HG03139 (cell line): ENCODE results near the gene DNAJB4.
"Not testable (repeated sequence)": the region's sequence is repeated elsewhere in the genome, so short reads cannot be mapped to it uniquely, and the experiment has no call there.

Experiments used
- ATAC-seq: cut with Tn5 transposase; IDR thresholded peaks from one replicate; pipeline ENCODE4 v1.9.1; 2021; ENCODE audit not compliant: unreplicated experiment

The DNAJB4 gene

DNA sequence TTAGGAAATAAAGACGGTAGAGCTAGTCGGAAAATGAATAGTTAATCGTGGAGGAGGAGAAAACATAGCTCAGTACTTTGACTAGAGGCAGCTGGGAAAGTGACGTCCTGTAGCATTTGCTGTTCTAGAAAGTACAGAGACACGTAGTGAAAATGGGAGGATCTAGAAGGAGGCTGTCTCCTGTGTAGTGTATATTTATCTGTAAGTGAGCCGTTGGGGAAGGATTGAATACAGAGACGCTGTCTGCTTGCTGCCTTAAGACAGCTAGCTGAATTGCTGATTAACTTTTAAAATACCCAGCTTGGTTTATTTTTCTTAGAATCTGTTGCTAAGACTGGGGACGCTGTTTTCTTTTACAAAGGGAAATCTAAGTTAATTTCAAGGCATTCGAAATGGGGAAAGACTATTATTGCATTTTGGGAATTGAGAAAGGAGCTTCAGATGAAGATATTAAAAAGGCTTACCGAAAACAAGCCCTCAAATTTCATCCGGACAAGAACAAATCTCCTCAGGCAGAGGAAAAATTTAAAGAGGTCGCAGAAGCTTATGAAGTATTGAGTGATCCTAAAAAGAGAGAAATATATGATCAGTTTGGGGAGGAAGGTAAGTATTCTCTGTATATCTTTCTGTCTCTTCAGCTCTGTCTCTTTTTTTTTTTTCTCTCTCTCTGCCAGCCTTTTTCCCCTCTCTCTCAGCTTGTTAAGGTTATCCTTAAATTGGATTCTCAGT is at the start of gene DNAJB4:
Gene DNAJB4, plus strand, starts transcription at position 221 of the 729 bp plus-strand sequence. Its CDS starts 172 bp downstream, at position 393.
- peak; percentile 98 for ATAC-seq

DNA sequence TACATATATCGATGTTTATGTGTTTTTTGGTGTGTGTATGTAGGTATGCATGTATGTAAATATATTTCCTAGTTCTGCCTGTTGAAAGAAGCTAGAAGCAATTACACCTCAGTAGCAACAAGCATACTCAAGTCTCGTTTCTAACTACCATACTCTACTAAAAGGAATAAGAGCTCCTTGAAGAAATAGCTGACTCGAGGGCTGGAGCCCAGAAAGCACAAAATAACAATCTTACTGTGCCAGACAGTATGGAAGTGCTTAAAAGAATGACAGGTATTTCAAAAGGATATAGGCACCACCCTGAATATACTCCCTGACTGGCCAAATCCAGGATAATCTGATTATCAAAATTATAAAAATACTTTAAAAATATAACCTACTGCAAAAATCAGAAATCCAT is 49.0 kb upstream of the DNAJB4 start:
- no peak for ATAC-seq

DNA sequence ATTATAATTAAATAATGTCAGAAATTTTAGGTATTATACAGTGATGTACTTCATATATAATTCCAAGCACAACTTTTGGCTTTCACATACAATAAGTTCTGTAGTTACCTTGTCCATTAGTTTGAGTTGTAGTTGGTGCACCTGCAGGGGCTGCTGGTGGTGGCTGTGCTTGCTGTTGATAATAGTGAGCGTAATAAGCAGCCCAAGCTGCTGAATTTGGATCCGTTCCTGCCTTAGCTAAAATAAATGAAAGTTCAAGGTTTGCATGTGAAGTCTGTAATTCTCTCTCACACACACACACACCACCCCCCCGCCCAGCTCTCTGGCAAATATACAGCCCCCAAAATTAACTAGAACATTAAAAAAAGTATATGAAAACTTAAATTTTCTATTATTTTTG is 48.3 kb upstream of the DNAJB4 start:
- no peak for ATAC-seq

DNA sequence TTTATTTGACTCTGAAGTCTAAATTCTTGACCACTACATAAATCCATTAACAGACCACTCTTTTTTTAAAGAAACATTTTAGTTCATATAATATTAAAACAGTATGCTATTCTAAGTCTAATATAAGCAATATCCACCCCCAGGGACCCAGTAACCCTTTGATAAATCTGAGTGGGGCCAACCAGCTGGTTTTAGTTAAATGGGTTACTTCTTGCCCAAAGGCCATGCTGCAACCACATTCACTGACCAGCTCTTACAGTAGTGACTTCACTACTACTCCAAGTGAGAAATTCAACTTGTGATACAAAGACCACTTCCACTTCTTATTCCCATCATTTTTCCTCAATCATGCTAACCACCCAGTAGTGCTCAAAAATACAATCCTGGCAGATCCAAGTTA is 46.3 kb upstream of the DNAJB4 start:
- ATAC-seq: no peak

DNA sequence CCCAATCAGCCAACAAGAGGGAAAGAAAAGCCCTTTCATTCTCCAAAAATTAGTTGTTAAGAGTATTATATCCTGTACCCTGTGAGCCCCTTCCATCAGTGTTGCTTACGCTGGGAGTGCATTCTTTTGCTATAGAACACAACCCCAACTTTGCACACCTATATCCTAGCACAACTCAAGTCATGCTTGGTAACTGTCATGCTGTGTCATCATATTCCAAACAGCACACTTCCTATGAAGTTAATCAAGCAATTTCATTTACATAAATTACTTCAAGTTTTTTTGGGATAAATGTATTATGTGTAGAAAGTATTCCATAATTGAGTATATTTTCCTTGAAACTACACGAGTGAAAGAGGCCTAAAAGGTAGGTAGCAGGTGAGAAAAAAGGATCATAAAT is 45.9 kb upstream of the DNAJB4 start:
- ATAC-seq: no peak

DNA sequence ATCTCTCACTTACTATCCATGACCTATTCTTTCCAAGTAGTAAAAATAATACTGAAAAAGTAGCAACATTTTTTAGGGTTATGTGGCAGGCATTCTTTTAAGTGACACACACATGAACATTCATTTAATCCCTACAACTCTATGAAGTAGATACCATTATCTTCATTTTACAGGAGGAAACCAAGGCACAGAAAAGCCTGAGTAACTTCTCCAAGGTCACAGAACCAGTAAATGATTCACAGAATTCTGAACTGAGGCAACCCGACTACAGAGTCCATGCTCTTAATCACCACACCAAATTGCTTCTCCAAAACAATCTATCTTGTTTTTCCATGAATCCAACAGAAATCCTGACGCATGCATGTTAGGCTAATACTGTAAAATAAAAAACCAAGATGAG is 43.3 kb upstream of the DNAJB4 start:
- no peak for ATAC-seq

DNA sequence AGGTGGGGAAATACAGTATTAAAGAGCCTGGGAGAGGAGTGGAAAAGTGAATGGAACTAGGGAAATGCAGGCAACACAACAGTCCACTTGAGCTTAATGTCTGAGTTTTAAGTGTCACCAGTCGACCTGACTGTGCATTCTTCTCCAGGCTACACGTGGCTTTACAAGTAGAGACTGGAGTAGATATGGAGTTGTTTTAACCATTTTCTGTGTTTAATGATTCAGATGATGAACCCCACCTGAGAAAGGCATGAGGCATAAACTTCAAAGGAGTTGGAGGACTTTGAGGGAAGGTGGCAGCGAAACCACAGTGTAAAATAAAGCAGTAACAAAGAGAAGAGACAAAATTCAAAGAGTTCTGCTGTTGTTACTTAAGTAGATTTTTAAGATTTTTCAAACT is 38.4 kb upstream of the DNAJB4 start:
- no peak for ATAC-seq

DNA sequence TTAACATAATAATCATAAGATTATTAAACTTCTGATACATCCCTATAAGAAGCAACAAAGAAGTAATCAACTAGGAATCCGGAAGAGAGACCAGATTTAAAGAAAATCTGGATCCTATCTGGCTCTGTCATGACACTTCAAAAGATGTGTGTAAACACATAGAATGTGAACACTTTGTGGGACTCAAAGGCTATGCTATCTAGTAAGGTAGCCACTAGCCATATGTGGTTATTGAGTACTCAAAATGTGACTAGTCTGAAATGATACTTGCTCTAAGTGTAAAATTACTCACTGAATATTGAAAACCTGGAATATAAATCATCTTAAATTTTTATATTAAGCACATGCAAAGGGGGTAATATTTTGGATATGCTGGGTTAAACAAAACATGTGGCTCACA is 34.5 kb upstream of the DNAJB4 start:
- ATAC-seq: no peak

DNA sequence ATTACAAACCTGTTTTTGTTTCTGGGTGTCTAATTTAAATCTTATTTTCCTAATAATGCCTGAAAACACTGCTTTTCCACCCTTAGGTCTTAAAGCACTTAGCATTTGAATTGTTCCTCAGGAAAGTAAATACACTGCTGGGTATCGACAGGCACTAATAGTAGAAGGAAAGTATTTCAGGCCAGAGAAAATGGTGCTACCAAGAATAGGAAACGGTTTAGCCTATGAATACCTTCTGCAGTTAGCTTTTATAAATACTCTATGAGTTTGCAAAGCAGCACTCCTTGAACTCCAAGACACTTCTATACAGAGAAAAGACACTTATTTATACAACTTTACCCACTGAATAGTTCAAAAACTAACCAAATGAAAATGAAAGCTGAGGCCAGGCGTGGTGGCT is 32.7 kb upstream of the DNAJB4 start:
- ATAC-seq: no peak

DNA sequence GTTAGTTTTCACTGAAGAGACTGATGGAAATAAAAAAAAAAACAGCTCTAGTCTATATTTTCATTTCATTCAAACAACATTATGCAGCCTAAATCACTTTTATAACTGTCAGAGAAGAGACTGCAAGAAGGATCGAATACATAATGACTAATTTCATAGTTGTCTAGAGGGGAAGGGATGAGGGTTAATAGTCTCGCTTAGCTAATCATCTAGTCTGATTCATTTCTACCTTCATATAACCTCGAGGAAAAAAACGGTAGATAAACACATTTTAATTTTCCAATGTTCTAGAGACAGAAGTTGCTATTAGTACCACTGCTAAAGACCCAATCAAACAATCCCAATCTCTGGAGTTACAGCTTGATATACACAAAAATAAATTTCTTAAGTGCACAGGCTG is 29.4 kb upstream of the DNAJB4 start:
- ATAC-seq: no peak

DNA sequence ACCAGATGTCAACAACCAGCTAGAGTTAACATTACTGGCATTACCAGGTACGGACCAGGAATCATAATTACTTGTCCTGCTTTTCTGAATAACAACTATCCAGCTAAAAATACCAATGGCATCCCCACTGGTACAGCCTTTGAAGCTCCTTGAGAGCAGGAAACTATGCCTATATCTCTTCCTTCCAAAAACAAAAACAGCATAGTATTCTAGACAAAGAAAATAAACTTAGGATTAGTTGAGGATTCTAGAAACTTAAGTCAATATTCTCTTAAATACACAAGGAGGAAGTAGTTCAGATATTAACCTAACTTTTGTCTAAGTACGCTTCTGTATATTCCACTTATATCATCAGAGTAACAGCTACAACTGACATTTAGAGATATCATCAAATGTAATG is 28.8 kb upstream of the DNAJB4 start:
- ATAC-seq: no peak

DNA sequence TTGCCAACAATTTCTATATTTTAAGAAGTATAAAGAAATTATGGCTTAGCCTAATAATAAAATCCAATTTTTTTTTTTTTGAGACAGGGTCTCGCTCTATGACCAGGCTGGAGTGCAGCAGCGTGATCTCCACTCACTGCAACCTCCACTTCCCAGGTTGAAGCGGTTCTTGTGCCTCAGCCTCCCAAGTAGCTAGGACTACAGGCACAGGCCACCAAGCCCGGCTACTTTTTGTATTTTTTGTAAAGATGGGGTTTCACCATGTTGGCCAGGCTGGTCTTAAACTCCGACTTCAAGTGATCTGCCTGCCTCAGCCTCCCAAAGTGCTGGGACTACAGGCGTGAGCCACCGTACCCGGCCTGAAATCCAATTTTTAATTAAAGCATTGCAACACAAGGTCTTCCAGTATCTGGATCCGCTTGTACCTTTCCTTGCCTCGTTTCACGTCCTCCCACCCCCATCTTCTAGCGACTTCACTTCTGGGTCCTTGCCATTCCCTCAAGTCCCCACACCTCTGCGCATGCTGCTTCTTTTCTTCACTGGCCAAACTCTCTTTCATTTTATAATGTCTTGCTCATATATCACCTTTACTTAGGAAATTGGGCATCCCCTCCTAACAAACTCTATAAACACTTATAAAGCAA is 28.2 kb upstream of the DNAJB4 start:
- ATAC-seq: no peak

DNA sequence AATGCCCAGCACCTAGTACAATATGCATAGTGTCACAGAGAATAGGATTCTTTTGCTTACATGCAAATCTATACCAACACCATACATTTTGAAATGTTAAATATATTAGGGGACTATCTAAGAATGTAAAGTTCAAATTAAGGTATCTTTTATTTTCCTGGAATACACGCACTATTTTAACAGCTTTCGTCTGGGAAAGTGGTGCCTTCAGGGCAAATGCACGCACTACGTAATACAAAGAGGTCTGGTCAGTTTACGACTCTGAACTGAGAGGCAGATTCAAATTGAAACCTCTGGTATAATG is 26.8 kb upstream of the DNAJB4 start:
- ATAC-seq: no peak

DNA sequence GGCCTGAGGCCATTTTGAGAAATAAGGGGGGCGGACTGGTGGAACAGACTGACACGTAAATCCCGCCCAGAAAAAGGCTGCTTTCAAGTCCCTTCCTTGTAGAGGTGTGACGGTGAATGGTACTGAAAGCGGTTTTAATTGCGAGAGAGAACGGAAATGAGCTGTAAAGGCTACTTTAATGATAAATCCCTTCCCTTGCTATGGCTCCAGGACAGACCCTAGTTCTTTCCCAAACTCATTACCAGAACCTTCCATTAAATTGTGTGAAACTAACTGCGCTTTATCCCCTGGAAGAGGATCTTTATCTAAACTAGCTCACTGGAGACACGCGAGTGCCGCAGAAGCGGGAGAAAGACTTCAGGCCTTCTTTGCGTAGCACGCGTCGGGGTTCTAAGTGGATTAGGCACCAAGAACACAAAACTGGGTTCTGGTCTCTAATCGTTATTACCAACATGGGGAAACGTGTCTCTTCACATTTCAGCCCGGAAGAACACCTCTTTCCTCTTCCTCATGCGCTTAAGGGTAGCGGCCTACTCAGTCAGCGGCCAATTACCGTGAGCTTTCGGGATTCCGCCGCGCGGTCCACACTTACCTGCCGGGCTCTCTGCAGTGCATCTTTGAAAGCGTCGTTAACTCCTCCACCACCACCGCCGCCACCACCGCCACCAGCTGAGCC is 26.3 kb upstream of the DNAJB4 start:
- peak; percentile 64 for ATAC-seq

DNA sequence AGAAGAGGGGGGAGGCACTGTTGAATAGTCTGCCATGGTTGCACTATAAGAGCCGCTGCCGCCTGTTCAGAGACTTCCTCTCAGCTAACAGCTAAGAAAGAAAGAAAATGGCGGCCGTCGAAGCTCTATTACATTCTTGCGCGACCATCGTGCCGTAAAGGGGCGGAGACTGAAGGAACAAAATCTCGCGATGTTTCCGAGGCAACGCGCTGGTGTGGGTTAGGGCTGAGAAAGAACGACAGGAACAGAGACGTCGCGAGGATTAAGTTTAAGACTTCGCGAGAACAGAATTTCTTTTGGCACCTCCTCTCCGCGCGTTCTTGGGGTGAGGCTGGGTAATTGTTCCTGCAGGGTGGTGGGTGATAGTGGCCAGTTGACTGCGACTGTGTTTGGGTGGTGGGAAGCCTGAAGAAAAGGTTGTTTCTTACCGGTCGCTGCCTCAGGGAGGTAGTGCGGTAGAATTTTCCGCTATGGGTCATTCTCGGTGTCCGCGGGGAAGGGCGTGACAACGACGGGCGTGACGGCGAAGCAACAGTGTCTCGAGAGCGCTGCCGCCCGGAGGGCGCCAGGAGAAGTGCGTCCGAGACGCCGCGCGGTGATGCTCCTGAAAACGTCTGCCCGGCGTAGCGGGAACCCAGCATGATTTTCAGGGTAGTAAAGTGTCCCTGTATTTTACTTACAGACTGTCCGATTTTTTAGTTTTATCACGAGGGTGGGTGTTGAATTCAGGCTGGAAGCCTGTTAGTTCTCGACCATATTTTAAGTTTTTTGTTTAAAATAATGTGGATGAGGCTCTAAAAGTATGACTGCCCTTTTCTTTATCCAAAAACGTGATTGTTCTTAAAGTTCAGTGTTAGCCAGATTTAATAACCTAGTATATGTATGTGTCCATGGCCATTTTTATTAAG is 25.5 kb upstream of the DNAJB4 start, which contains the start of gene FUBP1:
Gene FUBP1, minus strand, starts transcription at position 104 of the 908 bp plus-strand sequence. Its CDS starts 68 bp downstream, at position 36.
- ATAC-seq: peak; percentile 74

DNA sequence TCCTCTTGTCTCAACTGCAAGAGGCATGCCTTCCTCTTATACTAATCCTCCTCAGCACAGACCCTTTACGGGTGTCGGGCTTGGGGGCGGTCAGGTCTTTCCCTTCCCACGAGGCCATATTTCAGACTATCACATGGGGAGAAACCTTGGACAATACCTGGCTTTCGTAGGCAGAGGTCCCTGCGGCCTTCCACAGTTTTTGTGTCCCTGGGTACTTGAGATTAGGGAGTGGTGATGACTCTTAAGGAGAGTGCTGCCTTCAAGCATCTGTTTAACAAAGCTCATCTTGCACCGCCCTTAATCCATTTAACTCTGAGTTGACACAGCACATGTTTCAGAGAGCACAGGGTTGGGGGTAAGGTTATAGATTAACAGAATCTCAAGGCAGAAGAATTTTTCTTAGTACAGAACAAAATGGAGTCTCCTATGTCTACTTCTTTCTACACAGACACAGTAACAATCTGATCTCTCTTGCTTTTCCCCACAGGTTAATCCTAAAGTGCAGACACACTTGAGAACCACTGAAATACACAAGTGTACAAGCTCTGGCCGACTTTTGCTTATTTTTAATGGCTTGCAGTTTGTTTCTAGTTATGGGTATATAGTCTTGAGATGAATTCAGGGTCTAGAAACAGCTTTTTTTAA is 21.3 kb upstream of the DNAJB4 start:
- ATAC-seq: not testable (repeated sequence)

DNA sequence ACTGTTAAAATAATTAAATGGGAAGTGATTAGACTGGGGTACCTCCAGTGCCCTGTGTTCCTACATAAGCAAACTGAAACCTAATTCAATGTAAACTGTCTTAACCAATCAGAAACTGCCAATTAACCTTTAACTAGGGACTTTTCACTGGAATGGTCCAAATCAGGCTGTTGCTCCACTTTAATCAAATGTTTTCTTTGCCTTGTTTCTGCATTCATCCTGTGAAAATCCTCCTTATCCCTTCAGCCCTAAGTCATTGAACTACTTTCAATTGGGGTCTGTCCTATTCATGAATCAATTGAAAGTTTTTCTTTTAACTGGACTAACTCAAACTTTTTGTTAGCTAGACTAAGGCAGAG is 20.8 kb upstream of the DNAJB4 start:
- no peak for ATAC-seq

DNA sequence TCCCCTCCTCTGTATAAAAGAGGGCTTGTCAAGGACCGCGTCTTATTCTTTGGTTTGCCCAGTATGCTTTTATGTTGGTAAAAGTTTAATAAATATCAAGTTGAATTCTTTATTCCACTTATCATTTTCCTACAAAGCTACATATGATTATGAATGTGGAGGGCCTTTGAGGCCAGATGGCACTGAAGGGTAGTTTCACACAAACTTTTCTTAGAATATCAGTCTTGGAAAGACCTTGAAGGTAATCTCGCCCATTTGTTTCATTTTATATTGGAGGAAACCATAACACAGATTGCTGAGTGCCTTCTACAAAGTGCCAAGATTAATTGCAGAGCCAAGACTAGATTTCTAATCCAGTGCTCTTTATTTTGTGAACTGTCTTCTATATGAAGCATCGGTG is 20.1 kb upstream of the DNAJB4 start:
- ATAC-seq: no peak

DNA sequence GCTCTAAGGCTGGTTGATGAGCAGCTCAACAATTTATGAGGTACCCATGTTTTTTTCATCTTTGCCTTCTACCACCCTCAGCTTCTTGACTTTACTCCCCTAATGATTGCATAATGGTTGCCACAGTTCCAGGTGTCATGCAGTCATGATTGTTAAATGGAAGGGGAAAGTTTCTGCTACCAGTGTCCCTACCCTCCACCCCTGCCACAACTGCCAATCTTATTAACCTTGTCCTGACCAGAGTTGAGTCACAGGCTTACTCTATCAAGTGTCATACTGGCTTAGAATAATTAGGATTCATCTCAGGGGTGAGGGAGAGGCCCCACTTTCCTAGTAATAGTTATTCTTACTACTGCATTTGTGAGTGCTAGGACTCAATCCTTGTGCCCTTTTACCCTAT is 17.9 kb upstream of the DNAJB4 start:
- no peak for ATAC-seq

DNA sequence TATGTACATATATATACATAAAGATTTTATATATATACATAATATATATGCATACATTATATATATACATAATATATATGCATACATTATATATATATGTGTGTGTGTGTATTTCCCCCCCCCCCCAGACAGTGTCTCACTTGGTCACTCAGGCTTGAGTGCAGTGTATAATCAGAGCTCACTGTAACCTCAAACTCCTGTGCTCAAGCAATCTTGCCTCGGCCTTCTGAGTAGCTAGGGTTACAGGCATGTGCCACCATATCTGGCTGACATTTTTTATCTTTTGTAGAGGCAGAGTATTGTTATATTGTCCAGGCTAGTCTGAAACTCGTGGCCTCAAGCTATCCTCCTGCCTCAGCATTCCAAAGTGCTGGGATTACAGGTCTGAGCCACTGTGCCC is 16.8 kb upstream of the DNAJB4 start:
- ATAC-seq: no peak

DNA sequence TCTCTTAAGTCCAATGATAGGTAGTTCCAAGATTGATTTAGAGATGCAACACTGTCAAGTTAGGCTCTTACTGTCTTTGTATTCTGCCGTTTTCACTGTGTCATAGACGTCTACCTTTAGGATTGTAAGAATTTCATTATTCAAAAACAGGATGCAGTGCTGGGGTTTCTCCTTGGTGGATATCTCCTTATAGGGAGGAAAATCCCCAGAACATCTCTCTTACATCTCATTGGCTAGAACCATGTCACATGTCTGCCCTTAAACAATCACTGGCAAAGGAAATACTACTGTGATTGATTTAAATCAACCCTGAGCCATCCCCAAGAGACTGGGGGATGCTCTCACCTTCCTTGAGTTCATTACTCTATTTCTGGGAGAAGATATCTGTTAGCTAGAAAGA is 15.0 kb upstream of the DNAJB4 start:
- ATAC-seq: no peak
